Suprapubic skin (tissue), 3 donors: ENCODE data around the gene CCSER1.

ENCODE experiments used
- CTCF ChIP-seq, 2 donors: fragments of 200-600 bp in 1 of 2; fragments of 450-650 bp in 1 of 2; sonication (generic) in 1 of 2; IDR thresholded peaks; one replicate each; pipeline ENCODE4 v1.5.1; 2016 to 2019; ENCODE audit warnings: antibody characterized with exemption in 2 of 2, mild to moderate bottlenecking in 1 of 2, moderate library complexity in 1 of 2
- POLR2AphosphoS5 ChIP-seq, 3 donors: sonication (generic); formaldehyde crosslinking; IDR thresholded peaks; one replicate each; pipeline ENCODE4 v1.6.1; 2017; ENCODE audit warnings: antibody characterized with exemption in 3 of 3

- TF ChIP-seq CTCF (IDR thresholded peaks at IDR 0.05) (no peak), POLR2AphosphoS5 (IDR thresholded peaks at IDR 0.05) (no peak)
Measured at GRCh38 chr4:90670183-90670582, 543.0 kb downstream of the CCSER1 start.
